K562 (cell line): ENCODE results near the gene CRACDL. TPM values are rescaled to one million over a fixed set of nuclear protein-coding genes. Genes with fewer than 3 reads are reported as not detected.

Experiments used
- ATAC-seq: fragments of 200-7000 bp; cut with Tn5 transposase; 3 replicates; pipeline ENCODE4 v1.9.1; 2020; ENCODE audit warnings: moderate library complexity
- BruUV-seq: library from RNA; stranded (reverse); fragments of 400-500 nt; replicated peaks from 2 replicates; lab custom pipeline; 2021; lab: Mats Ljungman, UMichigan
- CTCF ChIA-PET: fragments of 300-600 bp; formaldehyde crosslinking; extraction: SDS; loops from one replicate; lab custom pipeline; 2021; ENCODE audit warnings: low intra/inter-chr PET ratio; lab: Yijun Ruan, JAX
- POLR2A ChIA-PET: fragments of 300-600, 350-650 bp; sonication (Branson Sonifier 250); formaldehyde crosslinking; extraction: SDS; loops from one replicate; lab custom pipeline; 2021; ENCODE audit warnings: antibody characterized with exemption, inconsistent platforms; lab: Yijun Ruan, JAX
- DNase-seq, 4 experiments: peaks; one replicate each; pipeline versions ENCODE4 v3.0.0 to v3.0.0-alpha.2; 2011 to 2018; ENCODE audit warnings: low spot score in 3 of 4, mixed read lengths in 3 of 4; ENCODE audit errors: extremely low read depth in 1 of 4
- FAIRE-seq: peaks from 2 replicates; lab custom pipeline; 2011; peaks lifted over from hg19 to GRCh38; lab: Jason Lieb, UNC
- H2AFZ ChIP-seq: 2 replicates; pipeline ENCODE4 v1.6.0; 2011; ENCODE audit warnings: low read depth, low read length, control low read depth, inconsistent platforms
- H3K27ac ChIP-seq: fragments of 200-600 bp; 3 replicates; pipeline ENCODE4 v1.8.0; 2011; ENCODE audit warnings: low read depth, mild to moderate bottlenecking, control low read depth, inconsistent platforms, low read length, moderate library complexity, mixed read lengths; ENCODE audit errors: extremely low read depth
- H3K27me3 ChIP-seq, 2 experiments: fragments of 300-600 bp in 1 of 2; 2 replicates in 1 of 2; 3 replicates in 1 of 2; pipeline versions ENCODE4 v1.6.0 to v1.8.0; 2011; ENCODE audit warnings: inconsistent platforms in 2 of 2, low read length in 2 of 2, mild to moderate bottlenecking in 1 of 2, mixed read lengths in 1 of 2, moderate library complexity in 1 of 2; ENCODE audit not compliant: control insufficient read depth in 2 of 2, insufficient read depth in 2 of 2
- H3K36me3 ChIP-seq: fragments of 300-600 bp; 3 replicates; pipeline ENCODE4 v1.8.0; 2011; ENCODE audit warnings: mild to moderate bottlenecking, low read length, inconsistent platforms; ENCODE audit not compliant: control insufficient read depth, insufficient read depth
- H3K4me1 ChIP-seq, 2 experiments: fragments of 200-600 bp in 1 of 2; replicated peaks in 1 of 2; 2 replicates in 1 of 2; 3 replicates in 1 of 2; pipeline versions ENCODE4 v1.5.1 to v1.8.0; 2011; ENCODE audit warnings: inconsistent platforms in 2 of 2, low read length in 2 of 2, mild to moderate bottlenecking in 1 of 2, mixed read lengths in 1 of 2, moderate library complexity in 1 of 2; ENCODE audit not compliant: control insufficient read depth in 2 of 2, insufficient read depth in 2 of 2
- H3K4me2 ChIP-seq: 2 replicates; pipeline ENCODE4 v1.6.1; 2011; ENCODE audit warnings: low read length, control low read depth, inconsistent platforms, mixed read lengths; ENCODE audit not compliant: insufficient read depth
- H3K4me3 ChIP-seq: fragments of 200-600 bp; sonication (generic), shearing (Covaris generic); 2 replicates; pipeline ENCODE4 v1.5.1; 2016; ENCODE audit warnings: control low read depth, inconsistent platforms
- H3K79me2 ChIP-seq: fragments of 200-600 bp; 3 replicates; pipeline ENCODE4 v1.8.0; 2011; ENCODE audit warnings: low read length, inconsistent platforms; ENCODE audit not compliant: control insufficient read depth, insufficient read depth
- H3K9ac ChIP-seq, 2 experiments: 2 replicates each; pipeline versions ENCODE4 v1.6.0 to v1.6.1; 2011; ENCODE audit warnings: low read depth in 2 of 2, low read length in 2 of 2, control low read depth in 1 of 2, inconsistent platforms in 1 of 2, mild to moderate bottlenecking in 1 of 2, mixed read lengths in 1 of 2; ENCODE audit not compliant: insufficient read depth in 1 of 2
- H3K9me1 ChIP-seq: one replicate; pipeline ENCODE4 v1.6.0; 2011; ENCODE audit warnings: inconsistent platforms, mild to moderate bottlenecking, low read length, moderate library complexity; ENCODE audit not compliant: control insufficient read depth, insufficient read depth
- H3K9me3 ChIP-seq: replicated peaks from 2 replicates; pipeline ENCODE4 v1.5.1; 2011; ENCODE audit warnings: low read depth, low read length, inconsistent platforms; ENCODE audit not compliant: control insufficient read depth, insufficient read depth
- H4K20me1 ChIP-seq: replicated peaks from 2 replicates; pipeline ENCODE4 v1.6.1; 2011; ENCODE audit warnings: low read length, inconsistent platforms, mixed read lengths; ENCODE audit not compliant: control insufficient read depth, insufficient read depth
- CREB5 ChIP-seq: fragments of 250-450 bp; sonication (Bioruptor Pico); IDR thresholded peaks from 2 replicates; pipeline ENCODE4 v1.5.0; 2020; ENCODE audit warnings: mild to moderate bottlenecking
- EGR1 ChIP-seq: fragments of 450-650 bp; conservative IDR thresholded peaks from 2 replicates; pipeline ENCODE4 v1.6.1; 2017; ENCODE audit warnings: mild to moderate bottlenecking
- RFX1 ChIP-seq: fragments of 450-650 bp; IDR thresholded peaks from 2 replicates; pipeline ENCODE4 v1.6.1; 2016; ENCODE audit warnings: mild to moderate bottlenecking, moderate library complexity
- SAP30 ChIP-seq: fragments of 200-600 bp; sonication (generic); IDR thresholded peaks from 2 replicates; pipeline ENCODE4 v1.6.1; 2012; ENCODE audit warnings: borderline replicate concordance, low read depth, mild to moderate bottlenecking, moderate library complexity, low read length, control low read depth, inconsistent platforms; ENCODE audit not compliant: insufficient read depth, poor library complexity, severe bottlenecking
- ZBTB8A ChIP-seq: fragments of 450-650 bp; IDR thresholded peaks from 2 replicates; pipeline ENCODE4 v1.6.1; 2018; ENCODE audit warnings: mild to moderate bottlenecking, moderate library complexity; ENCODE audit not compliant: partially characterized antibody
- ZMIZ1 ChIP-seq, 2 experiments: fragments of 150-350 bp in 1 of 2; IDR thresholded peaks; 2 replicates each; pipeline ENCODE4 v1.6.1; 2012 to 2016; ENCODE audit warnings: low read depth in 2 of 2, low read length in 2 of 2, mild to moderate bottlenecking in 1 of 2, moderate library complexity in 1 of 2
- ZNF282 ChIP-seq: sonication (generic); formaldehyde crosslinking; IDR thresholded peaks from 2 replicates; pipeline ENCODE4 v1.8.1; 2023; ENCODE audit warnings: missing genetic modification reagents
- ZNF445 ChIP-seq: fragments of 250-450 bp; sonication (Bioruptor Pico); IDR thresholded peaks from 2 replicates; pipeline ENCODE4 v1.4.0; 2020; ENCODE audit warnings: low read depth, mild to moderate bottlenecking, moderate library complexity
- ZNF551 ChIP-seq: fragments of 250-450 bp; sonication (Bioruptor Pico); IDR thresholded peaks from 2 replicates; pipeline ENCODE4 v1.5.0; 2021; ENCODE audit warnings: mild to moderate bottlenecking, moderate library complexity
- WGBS: fragments of 100-300 bp; shearing (Covaris generic); methylation state at CpG from one replicate; pipeline ENCODE4 v1.1.6; 2016; ENCODE audit warnings: low coverage, mixed read lengths; ENCODE audit not compliant: insufficient coverage; ENCODE audit errors: missing lambda C conversion rate; 5-methylcytosine and 5-hydroxymethylcytosine counted together
- in situ Hi-C: fragments of 300-500 bp; cut with MboI; formaldehyde crosslinking; loops from 4 replicates; pipeline ENCODE4 v1.15.0; 2018; ENCODE audit warnings: inconsistent platforms, mixed read lengths
- intact Hi-C: fragments of 100-400 bp; cut with micrococcal nuclease; formaldehyde crosslinking; loops from 2 replicates; pipeline ENCODE4 v1.14.2; 2022
- polyA plus RNA-seq, 8 experiments: library from polyadenylated mRNA; depleted of rRNA in 4 of 8; stranded (reverse) in 5 of 8; unstranded in 3 of 8; fragments of >200 nt; fragmentation: Nextera tagmentation in 2 of 8; fragmentation: Illumina TruSeq in 1 of 8; extraction: Ambion mirVana in 2 of 8; extraction: Trizol in 1 of 8; gene quantifications; 2 replicates each; pipeline versions ENCODE4 v1.2.1 to v1.2.3, GENCODE V29; 2011 to 2014; ENCODE audit warnings: inconsistent platforms in 1 of 8, missing spikeins in 1 of 8
- total RNA-seq, 7 experiments: library from RNA; depleted of rRNA in 6 of 7; stranded (reverse); fragments of >200 nt in 6 of 7; fragmentation: Illumina TruSeq in 2 of 7; extraction: Trizol in 2 of 7; gene quantifications; 2 replicates each; pipeline versions ENCODE4 v1.2.1 to v1.2.3, GENCODE V29; 2011 to 2021; ENCODE audit warnings: low replicate concordance in 1 of 7
- TF ChIP-seq, protein P1 (sequence below): sonication (generic); formaldehyde crosslinking; IDR thresholded peaks from 2 replicates; pipeline ENCODE4 v1.5.0; 2020; ENCODE audit warnings: missing genetic modification reagents

CRACDL gene
- total and polyA plus RNA-seq, 9 of the 15 experiments (the other 6 are each of a cell fraction or from before 2014, with no cell fraction given) = not detected

DNA sequence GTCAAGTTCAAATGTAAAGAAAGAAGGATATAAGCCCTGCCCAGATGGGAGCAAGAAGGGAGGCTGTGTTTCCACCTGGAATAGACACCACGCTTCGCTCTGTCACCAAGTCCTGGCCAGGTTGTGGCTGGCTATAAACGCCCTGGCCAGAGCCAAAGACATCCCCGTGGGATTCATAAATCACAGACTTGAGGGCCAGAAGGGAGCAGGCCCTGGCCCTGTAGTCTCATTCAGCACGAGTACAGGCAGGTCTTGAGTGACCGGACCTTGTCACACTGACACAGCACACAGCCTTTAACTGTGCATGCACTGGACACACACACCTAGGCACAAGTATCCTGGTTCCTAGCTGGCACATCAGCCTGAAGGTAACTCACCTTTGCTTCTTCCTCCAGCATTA, 110.6 kb downstream of the CRACDL start:
- FAIRE-seq = no peak
- intact Hi-C loops = no loop called here
- CTCF ChIA-PET = no interaction called here

DNA sequence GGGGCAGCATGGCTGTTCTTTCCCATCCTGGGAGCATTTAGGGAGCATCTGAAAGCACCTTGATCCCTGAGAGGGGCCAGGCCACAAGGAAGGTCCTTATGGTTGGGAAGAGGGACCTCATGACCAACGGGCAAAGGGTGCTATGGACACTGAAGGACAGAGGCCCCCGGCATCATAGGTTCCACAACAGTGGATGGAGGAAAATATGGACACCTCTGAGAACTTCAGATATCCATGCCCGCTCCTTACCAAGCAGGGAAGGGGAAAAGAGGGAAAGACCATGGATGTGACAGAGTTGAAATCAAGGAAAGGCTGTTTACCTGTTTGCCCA, 111.0 kb downstream of the CRACDL start:
- Histone ChIP-seq H3K4me2 (no peak overlapping the region), H3K79me2 (no peaks in the 10 kb centered on the region), H3K4me1 (no peaks in the 10 kb centered on the region), H3K9me1 (no peaks in the 10 kb centered on the region), H4K20me1 (no peaks in the 10 kb centered on the region), H3K4me3 (no peak overlapping the region), H3K36me3 (no peaks in the 10 kb centered on the region), H3K27me3 (peaks cover 4 to 37% of the 10 kb centered on the region in 2 experiments; a peak in 3 of 5 replicates), H2AFZ (no peak overlapping the region), H3K27ac (no peak overlapping the region), H3K9ac (no peak overlapping the region), H3K9me3 (no peaks in the 10 kb centered on the region)
- FAIRE-seq (no peak), ATAC-seq (no peak), DNase-seq (no peak)
- 0% methylated on average over 3 of the region's 3 CpGs for WGBS
- intact Hi-C loops (no loop called here), in situ Hi-C loops (loop anchor here (5.0 to 25.0 kb wide), 2 partner anchors 173 to 413 kb away; no protein-coding TSS in a partner anchor)
- ChIA-PET CTCF (no interaction called here), POLR2A (interaction anchor here (0.6 kb wide), 1 partner anchor 33 kb away, joined by 3 read pairs; no protein-coding TSS in a partner anchor)
- BruUV-seq = no TSS peak
- TF ChIP-seq ZMIZ1 (IDR thresholded peaks at IDR 0.05; ENCODE audit: low read depth in 2 of 2, low read length in 2 of 2) (no peak), ZNF445 (CRISPR knock-in tag) (no peak), RFX1 (no peak), ZNF551 (no peak), CREB5 (no peak), EGR1 (no peak), ZNF282 (CRISPR knock-in tag) (no peak)
- TF ChIP-seq, protein P1, sequence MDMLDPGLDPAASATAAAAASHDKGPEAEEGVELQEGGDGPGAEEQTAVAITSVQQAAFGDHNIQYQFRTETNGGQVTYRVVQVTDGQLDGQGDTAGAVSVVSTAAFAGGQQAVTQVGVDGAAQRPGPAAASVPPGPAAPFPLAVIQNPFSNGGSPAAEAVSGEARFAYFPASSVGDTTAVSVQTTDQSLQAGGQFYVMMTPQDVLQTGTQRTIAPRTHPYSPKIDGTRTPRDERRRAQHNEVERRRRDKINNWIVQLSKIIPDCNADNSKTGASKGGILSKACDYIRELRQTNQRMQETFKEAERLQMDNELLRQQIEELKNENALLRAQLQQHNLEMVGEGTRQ (CRISPR knock-in tag) = no peak

More for the DNA sequence above, 110.6 kb downstream of the CRACDL start:
- no peak overlapping the region for H3K27ac ChIP-seq
- no peaks in the 10 kb centered on the region for H3K9me1 ChIP-seq
- H3K36me3 ChIP-seq = no peaks in the 10 kb centered on the region
- no peak overlapping the region for H3K4me2 ChIP-seq
- H3K9me3 ChIP-seq = no peaks in the 10 kb centered on the region
- POLR2A ChIA-PET = interaction anchor here (0.6 kb wide), 1 partner anchor 34 kb away, joined by 3 read pairs; no protein-coding TSS in a partner anchor
- H3K27me3 ChIP-seq = peaks cover 4 to 37% of the 10 kb centered on the region in 2 experiments; a peak in 3 of 5 replicates
- H3K9ac ChIP-seq = no peak overlapping the region
- DNase-seq (no peak), ATAC-seq (no peak)
- no peaks in the 10 kb centered on the region for H3K4me1 ChIP-seq
- no peak overlapping the region for H2AFZ ChIP-seq
- H3K4me3 ChIP-seq = no peak overlapping the region
- BruUV-seq = no TSS peak
- H3K79me2 ChIP-seq = no peaks in the 10 kb centered on the region
- no peak for TF ChIP-seq ZBTB8A
- TF ChIP-seq SAP30 = no peak
- in situ Hi-C loops = loop anchor here (5.0 to 25.0 kb wide), 2 partner anchors 173 to 413 kb away; no protein-coding TSS in a partner anchor
- no peaks in the 10 kb centered on the region for H4K20me1 ChIP-seq
- 0% methylated on average over 6 of the region's 6 CpGs for WGBS
